Heart right ventricle (tissue), 16 donors: ENCODE measurements around the gene SPSB1. TPM values are rescaled to one million over a fixed set of nuclear protein-coding genes. Genes with fewer than 3 reads are reported as not detected.
A peak's percentile ranks its signal among the peaks of the same experiment; 100 is the strongest.

ENCODE experiments used
- ATAC-seq, 8 donors: fragments of 200-7000 bp; cut with Tn5 transposase; one replicate each; pipeline ENCODE4 v1.9.1; 2020; ENCODE audit warnings: mild to moderate bottlenecking in 8 of 8, moderate library complexity in 8 of 8, moderate number of reproducible peaks in 1 of 8
- DNase-seq, 2 donors: peaks; one replicate each; pipeline ENCODE4 v3.0.0-alpha.2; 2020
- H3K27ac ChIP-seq, 10 donors: fragments of 200-600 bp; sonication (generic) in 2 of 10; one replicate each; pipeline versions ENCODE4 v1.5.0 to v1.8.0; 2020 to 2022; ENCODE audit warnings: mild to moderate bottlenecking in 3 of 10
- H3K27me3 ChIP-seq, 7 donors: fragments of 200-600 bp; one replicate each; pipeline ENCODE4 v1.8.0; 2021 to 2022; ENCODE audit warnings: mild to moderate bottlenecking in 2 of 7
- H3K36me3 ChIP-seq, 9 donors: fragments of 200-600 bp; sonication (generic) in 1 of 9; one replicate each; pipeline versions ENCODE4 v1.5.0 to v1.8.0; 2020 to 2022; ENCODE audit warnings: mild to moderate bottlenecking in 2 of 9
- H3K4me1 ChIP-seq, 9 donors: fragments of 200-600 bp; sonication (generic) in 1 of 9; one replicate each; pipeline versions ENCODE4 v1.5.0 to v1.8.0; 2020 to 2022; ENCODE audit warnings: mild to moderate bottlenecking in 4 of 9
- H3K4me3 ChIP-seq, 10 donors: fragments of 200-600 bp; sonication (generic) in 2 of 10; one replicate each; pipeline versions ENCODE4 v1.5.0 to v1.8.0; 2020 to 2022; ENCODE audit warnings: mild to moderate bottlenecking in 7 of 10, moderate library complexity in 2 of 10
- H3K9me3 ChIP-seq, 11 donors: fragments of 200-600 bp in 10 of 11; sonication (generic) in 2 of 11; one replicate each; pipeline versions ENCODE4 v1.5.0 to v1.8.0; 2013 to 2022; ENCODE audit warnings: mild to moderate bottlenecking in 2 of 11, control low read depth in 1 of 11, moderate library complexity in 1 of 11
- WGBS, 2 donors: extraction: QIAGEN DNeasy Blood & Tissue Kit; methylation state at CpG; one replicate each; pipeline ENCODE4 v1.1.7; 2013; ENCODE audit warnings: inconsistent platforms in 1 of 2; 5-methylcytosine and 5-hydroxymethylcytosine counted together
- intact Hi-C, 10 donors: fragments of 100-400 bp; cut with DNase I; formaldehyde crosslinking; loops; one replicate each; pipeline versions ENCODE4 v1.11.1 to v1.14.2; 2022
- polyA plus RNA-seq, 2 donors: library from polyadenylated mRNA; stranded (reverse); fragments of 200-250 nt; gene quantifications; one replicate each; pipeline ENCODE4 v1.2.3, GENCODE V29; 2013
- total RNA-seq, 10 donors: library from RNA; stranded (reverse); fragmentation: NEBNext Ultra II Directional in 3 of 10; extraction: Animal tissue kit (Norgen Biotek cat#: 25700) in 3 of 10; gene quantifications; one replicate each; pipeline versions ENCODE4 v1.2.1 to v1.2.4, GENCODE V29; 2021 to 2023
- TF ChIP-seq, protein P1 (sequence below), 9 donors: fragments of 200-600 bp; sonication (generic) in 2 of 9; IDR thresholded peaks; one replicate each; pipeline versions ENCODE4 v1.5.0 to v1.8.0; 2021 to 2022; ENCODE audit warnings: antibody characterized with exemption in 9 of 9, mild to moderate bottlenecking in 5 of 9, moderate library complexity in 1 of 9
- donor health status: Arrhythmogenic right ventricular cardiomyopathy.
- donor health status: ischemic (EF 13 %, LVEDD 7.1; RV severe dilation, severe dysfunction).
- donor health status: healthy with polysubstance abuse.
- donor health status: DM: no; HTN: yes; CAD: no.
- donor health status: DM: no; HTN: no; CAD: no.
- donor health status: ischemic (EF 25% LVEDD 6.9; RV normal size, moderate dysfunction).
- donor health status: ischemic (EF 25% LVEDD 5.7; RV mildly dilated, moderate dysfunction).
- donor health status: healthy.
- donor health status: DM: yes; HTN: yes; CAD: no.
- donor health status: Ischemic cardiomyopathy.
- donor health status: ischemic (EF 35%, LVEDD 5.7; RV mildly dilated, moderate dysfunction).
- donor health status: nonischemic (EF 11% LVEDD 7.7; RV severe dilation, severe dysfunction).
- donor health status: DM: yes; HTN: yes; CAD: no.
- donor health status: PGD.
- donor health status: ischemic (EF 29% LVEDD 5.4; RV normal size, mild dysfunction).
- donor health status: nonischemic (EF 23%, LVEDD 6.1; RV moderate dilation, normal function).

The SPSB1 gene
- total and polyA plus RNA-seq, 12 donors, result 5.5 to 16.5 (median 8.8) TPM

DNA sequence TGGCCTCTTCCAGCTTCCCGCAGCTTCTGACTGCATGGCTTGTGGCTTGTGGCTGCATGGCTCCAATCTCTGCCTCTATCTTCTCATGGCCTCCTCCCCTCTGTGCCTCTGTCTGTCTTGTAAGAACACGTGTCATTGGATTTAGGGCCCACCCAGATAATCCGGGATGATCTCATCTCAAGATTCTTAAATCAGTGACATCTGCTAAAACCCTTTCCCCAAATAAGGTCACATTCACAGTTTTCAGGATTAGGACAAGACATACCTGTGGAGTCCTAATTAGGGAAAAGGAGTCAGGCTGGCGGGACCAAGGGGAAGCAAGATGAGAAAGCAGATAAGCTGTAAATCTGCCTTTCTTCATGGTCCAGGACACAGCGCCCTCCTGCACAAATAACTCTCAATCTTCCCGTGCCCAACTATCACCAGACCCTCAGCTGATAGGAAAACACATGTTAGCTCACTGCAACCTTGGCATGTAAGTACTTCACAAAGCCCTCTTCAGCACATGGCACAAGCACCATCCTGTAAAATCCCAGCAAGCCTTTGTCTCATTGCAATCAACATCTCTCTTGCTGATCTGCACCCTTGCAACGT is 82.2 kb downstream of the SPSB1 start:
- 81 to 87% methylated on average over 7 of the region's 7 CpGs for WGBS, 2 donors
- Histone ChIP-seq H3K4me1 (peaks cover 8 to 53% (median 38%) of the 10 kb centered on the region in 9 donors), H3K27ac (no peak overlapping the region), H3K4me3 (no peak overlapping the region), H3K9me3 (no peaks in the 10 kb centered on the region), H3K36me3 (no peaks in the 10 kb centered on the region), H3K27me3 (no peaks in the 10 kb centered on the region)
- TF ChIP-seq, protein P1, sequence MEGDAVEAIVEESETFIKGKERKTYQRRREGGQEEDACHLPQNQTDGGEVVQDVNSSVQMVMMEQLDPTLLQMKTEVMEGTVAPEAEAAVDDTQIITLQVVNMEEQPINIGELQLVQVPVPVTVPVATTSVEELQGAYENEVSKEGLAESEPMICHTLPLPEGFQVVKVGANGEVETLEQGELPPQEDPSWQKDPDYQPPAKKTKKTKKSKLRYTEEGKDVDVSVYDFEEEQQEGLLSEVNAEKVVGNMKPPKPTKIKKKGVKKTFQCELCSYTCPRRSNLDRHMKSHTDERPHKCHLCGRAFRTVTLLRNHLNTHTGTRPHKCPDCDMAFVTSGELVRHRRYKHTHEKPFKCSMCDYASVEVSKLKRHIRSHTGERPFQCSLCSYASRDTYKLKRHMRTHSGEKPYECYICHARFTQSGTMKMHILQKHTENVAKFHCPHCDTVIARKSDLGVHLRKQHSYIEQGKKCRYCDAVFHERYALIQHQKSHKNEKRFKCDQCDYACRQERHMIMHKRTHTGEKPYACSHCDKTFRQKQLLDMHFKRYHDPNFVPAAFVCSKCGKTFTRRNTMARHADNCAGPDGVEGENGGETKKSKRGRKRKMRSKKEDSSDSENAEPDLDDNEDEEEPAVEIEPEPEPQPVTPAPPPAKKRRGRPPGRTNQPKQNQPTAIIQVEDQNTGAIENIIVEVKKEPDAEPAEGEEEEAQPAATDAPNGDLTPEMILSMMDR (IDR thresholded peaks at IDR 0.05), result no peak
- ATAC-seq, result no peak
- DNase-seq, result no peak
- intact Hi-C loops, result loop anchor here in 2 of 10 donors (5.0 kb wide), 2 partner anchors 73 to 83 kb away; partner anchors contain the start of gene SPSB1 (in 1 of the 2)

DNA sequence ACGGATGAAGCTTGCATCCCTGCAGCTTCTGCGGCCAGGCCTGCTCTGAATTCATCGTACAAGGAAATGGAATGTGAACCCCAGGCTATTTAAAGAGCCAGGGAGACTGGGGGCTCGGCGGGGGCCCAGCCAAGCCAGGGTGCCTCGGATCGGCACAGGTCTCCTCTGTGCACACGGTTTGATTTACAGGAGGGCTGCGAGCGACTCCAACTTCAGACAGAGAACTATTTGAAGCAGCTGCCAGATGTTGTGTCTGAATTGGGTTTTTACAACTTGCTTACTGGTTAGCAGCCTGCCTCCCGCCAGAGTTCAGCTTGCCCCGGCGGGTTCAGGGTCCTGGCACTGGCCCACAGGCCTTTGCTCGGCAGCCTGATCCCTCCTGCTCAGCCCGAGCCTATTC is 83.2 kb downstream of the SPSB1 start:
- ATAC-seq, result peak in 2 of 8 donors; percentile 13 to 29
- peak in 1 of 2 donors; percentile 60 for DNase-seq
- no peaks in the 10 kb centered on the region for H3K27me3 ChIP-seq
- peaks cover 8 to 51% (median 38%) of the 10 kb centered on the region in 9 donors for H3K4me1 ChIP-seq
- no peaks in the 10 kb centered on the region for H3K36me3 ChIP-seq
- TF ChIP-seq, protein P1 (IDR thresholded peaks at IDR 0.05), result no peak
- H3K27ac ChIP-seq, result peak overlapping the region in 9 of 10 donors; percentile 43 to 83 (median 65)
- WGBS, 2 donors, result 51 to 53% methylated on average over 15 of the region's 15 CpGs
- H3K4me3 ChIP-seq, result no peak overlapping the region
- intact Hi-C loops, result loop anchor here in 3 of 10 donors (1.0 to 5.0 kb wide), 3 partner anchors 32 to 84 kb away; partner anchors contain the start of gene SPSB1 (in 1 of the 3)
- H3K9me3 ChIP-seq, result no peaks in the 10 kb centered on the region

DNA sequence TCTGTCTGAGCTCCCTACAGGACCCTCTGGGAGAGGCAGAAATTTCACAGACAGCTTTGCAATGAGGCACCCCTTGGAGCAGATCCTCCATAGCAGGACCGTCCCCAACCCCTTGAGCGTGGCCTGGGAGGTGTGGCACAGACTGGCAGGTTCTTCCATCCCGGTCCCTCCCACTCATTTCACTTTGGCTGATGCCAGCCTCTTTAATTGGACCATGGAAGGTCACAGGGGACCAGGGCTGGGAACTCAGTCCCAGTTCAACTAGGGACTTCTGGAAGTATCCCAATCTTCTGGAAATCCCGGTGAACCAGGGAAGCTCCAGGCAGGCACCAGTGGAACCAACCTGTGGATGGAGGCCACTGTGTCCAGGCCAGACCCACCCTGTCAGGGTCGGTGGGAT is 83.7 kb downstream of the SPSB1 start:
- TF ChIP-seq, protein P1 (IDR thresholded peaks at IDR 0.05), result no peak
- no peak overlapping the region for H3K4me3 ChIP-seq
- H3K27ac ChIP-seq, result peak overlapping the region; percentile 18 to 83 (median 64)
- DNase-seq (no peak), ATAC-seq (peak in 4 of 8 donors; percentile 1 to 21 (median 11))
- no peaks in the 10 kb centered on the region for H3K36me3 ChIP-seq
- no peaks in the 10 kb centered on the region for H3K9me3 ChIP-seq
- H3K27me3 ChIP-seq, result no peaks in the 10 kb centered on the region
- peaks cover 8 to 46% (median 35%) of the 10 kb centered on the region in 9 donors for H3K4me1 ChIP-seq
- WGBS, 2 donors, result 63 to 78% methylated on average over 5 of the region's 5 CpGs
- intact Hi-C loops, result loop anchor here in 3 of 10 donors (1.0 to 5.0 kb wide), 3 partner anchors 32 to 84 kb away; partner anchors contain the start of gene SPSB1 (in 1 of the 3)

DNA sequence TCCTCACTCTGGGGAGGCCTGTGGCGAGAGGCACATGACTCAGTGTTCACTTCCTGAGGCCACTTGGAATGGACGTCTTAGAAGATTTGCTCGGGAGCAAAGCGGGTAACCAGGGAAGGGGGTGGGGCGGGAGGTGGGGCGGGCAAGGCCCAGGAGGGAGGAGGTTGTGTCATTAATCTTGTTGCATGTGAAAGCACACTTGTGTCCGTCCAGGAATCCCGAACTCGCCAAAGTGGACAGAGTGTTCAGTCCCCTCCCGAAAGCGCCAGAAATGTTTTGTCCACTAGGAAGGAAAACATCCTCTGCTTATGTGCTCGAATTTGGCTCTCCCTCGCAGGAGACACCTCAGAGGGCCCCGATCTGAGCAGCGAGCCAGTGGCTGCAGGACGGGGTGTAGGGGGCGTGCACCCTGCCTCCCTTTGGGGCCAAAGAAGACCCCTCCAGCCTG is 84.2 kb downstream of the SPSB1 start:
- H3K4me3 ChIP-seq, result no peak overlapping the region
- ATAC-seq (peak; percentile 48 to 82 (median 64)), DNase-seq (peak in 1 of 2 donors; percentile 41)
- peaks cover 8 to 41% (median 30%) of the 10 kb centered on the region in 9 donors for H3K4me1 ChIP-seq
- WGBS, 2 donors, result 40 to 59% methylated on average over 17 of the region's 17 CpGs
- no peaks in the 10 kb centered on the region for H3K27me3 ChIP-seq
- no peaks in the 10 kb centered on the region for H3K36me3 ChIP-seq
- H3K9me3 ChIP-seq, result no peaks in the 10 kb centered on the region
- intact Hi-C loops, result loop anchor here in 3 of 10 donors (1.0 to 5.0 kb wide), 3 partner anchors 33 to 85 kb away; partner anchors contain the start of gene SPSB1 (in 1 of the 3)
- H3K27ac ChIP-seq, result peak overlapping the region; percentile 18 to 83 (median 64)
- TF ChIP-seq, protein P1 (IDR thresholded peaks at IDR 0.05), result no peak
